ENCODE data around the gene ZNF608.

- TF ChIP-seq CTCF (IDR thresholded peaks at IDR 0.05; ENCODE audit: insufficient read depth, low read length, poor library complexity, severe bottlenecking): no peak
- TF ChIP-seq EZH2phosphoT487 (conservative IDR thresholded peaks at IDR 0.05; ENCODE audit: low read length): no peak
These were observed 13.8 kb downstream of the ZNF608 start for GRCh38 chr5:124732428-124733328.

All from SU-DHL-6 (cell line).